Fibroblast of gingiva (primary cell): Measurements from ENCODE around the gene B9D1.

Experiments
- DNase-seq: peaks from one replicate; pipeline ENCODE4 v3.0.0-alpha.2; 2011; ENCODE audit warnings: low read depth

B9D1 gene

DNA sequence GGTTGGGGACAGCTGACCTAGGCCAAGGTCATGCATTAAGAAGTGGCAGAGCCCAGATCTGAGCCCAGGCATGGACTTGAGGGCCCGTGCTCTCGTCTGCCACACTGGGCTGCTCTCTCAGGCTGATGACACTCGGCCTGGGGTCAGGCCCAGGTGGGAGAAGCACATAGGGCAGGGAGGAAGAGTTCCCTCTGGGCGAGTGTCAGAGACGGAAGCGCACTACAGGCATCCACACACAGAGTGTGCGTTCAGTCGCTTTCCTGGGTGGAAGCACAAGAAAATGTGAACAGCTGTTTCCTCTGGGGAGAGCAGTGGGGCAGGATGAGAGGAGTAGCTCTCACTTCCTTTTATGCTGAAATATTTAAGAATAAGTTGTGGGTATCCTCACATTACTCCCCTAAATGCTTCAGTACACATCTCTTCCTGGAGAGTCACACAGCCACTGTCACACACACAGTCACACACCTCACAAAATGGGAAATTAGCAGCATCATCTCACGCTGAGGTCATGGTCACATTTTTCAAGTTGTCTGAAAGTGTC, 59.7 kb downstream of the B9D1 start:
- DNase-seq = no peak

DNA sequence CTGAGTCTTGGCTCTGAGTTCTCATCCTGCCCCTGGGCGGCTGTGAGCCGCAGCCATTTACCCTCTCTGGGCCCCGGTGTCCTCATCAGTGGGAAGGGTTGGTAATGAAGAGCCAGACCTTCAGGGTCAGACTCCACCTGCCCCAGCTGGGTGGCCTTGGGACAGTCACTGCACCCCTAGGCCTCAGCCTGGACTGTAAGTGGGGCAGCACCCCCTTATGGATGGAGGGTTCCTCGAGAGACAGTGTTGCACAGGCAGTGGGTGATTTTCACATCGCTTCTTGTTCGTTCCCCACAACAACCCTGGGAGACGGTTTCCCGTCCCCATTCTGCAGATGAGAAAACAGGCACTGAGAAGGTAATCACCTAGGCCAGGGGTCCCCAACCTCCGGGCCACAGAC, 60.5 kb downstream of the B9D1 start:
- no peak for DNase-seq

GRCh38 chr17:19301274-19301951, 61.1 kb downstream of the B9D1 start:
- DNase-seq = no peak

DNA sequence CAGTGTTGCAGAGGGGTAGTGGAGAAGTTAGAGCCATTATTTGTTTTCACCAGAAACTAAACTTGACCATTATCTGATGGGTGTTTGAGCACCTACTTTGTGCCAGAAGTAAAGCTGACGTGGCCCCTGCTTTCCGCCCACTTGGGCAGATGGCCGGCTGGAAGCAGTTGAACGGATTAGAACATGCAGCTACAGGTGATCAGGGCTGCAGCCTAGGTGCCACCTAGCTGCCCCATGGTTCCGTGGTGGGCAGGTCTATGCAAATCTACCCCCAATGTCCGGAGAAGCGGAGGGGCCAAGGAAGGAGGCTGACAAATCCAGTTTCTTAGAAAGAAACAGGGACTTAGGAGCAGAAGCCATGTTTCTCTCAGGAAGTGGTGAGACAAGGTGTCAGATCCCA, 62.7 kb downstream of the B9D1 start:
- no peak for DNase-seq

GRCh38 chr17:19299214-19299747, 63.2 kb downstream of the B9D1 start:
- no peak for DNase-seq

DNA sequence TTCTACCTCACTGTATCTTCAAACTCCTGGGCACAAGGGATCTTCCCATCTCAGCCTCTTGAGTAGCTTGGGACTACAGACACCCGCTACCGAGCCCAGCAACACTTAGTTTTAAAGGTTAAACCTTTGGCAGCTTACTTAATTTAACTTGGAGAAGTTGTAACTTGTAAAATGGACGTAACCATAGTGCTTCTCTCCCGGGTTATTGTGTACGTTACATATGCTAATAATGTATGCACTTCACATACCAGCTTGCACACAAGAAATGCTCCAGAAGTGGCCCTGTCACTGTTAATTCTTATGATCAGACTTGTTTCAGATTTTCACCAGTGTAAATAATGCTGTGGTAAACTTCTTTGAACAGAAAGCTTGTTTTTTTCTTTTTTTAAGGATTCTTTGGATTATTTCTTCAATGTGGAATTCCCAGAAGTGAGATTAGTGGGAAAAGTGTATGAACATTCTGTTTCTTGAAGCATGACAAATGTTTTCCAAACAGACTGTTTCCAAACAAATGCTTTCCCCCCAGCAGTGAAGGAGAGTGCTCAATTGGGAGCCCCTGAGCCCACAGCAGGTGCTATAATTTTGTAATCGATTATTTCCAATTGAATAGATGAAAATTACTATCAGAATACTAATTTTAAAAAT, 63.8 kb downstream of the B9D1 start:
- no peak for DNase-seq

GRCh38 chr17:19296786-19297778, 65.4 kb downstream of the B9D1 start:
- DNase-seq = no peak

- DNase-seq = peak; percentile 16
Measured at GRCh38 chr17:19295473-19296135, 66.9 kb downstream of the B9D1 start.

DNA sequence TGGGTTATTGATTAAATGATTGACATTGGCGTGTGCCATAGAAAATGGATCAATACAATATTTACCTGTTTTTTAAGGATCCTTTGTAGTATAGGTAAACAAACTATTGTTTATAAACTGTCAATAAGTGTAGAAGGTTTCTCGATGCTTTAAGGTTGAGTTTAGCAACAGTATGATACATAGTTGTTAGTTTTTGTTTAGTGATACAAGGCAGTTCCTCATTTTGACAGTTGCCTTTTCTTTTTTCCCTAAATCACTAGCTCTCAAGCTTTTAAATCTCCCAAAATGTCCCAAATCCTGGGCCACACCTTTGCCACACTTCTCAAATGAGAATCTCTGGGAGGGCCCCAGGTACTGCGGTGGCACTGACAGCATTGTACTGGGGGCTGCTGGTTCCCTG, 68.1 kb downstream of the B9D1 start:
- DNase-seq = no peak
